Neural cell (in vitro differentiated cells): ENCODE measurements around the gene HOXC6. TPM values are rescaled to one million over a fixed set of nuclear protein-coding genes. Genes with fewer than 3 reads are reported as not detected.
A peak's percentile ranks its signal among the peaks of the same experiment; 100 is the strongest.

Source experiments
- H2AFZ ChIP-seq: fragments of 200-600, 300-800 bp; sonication (generic), shearing (Covaris generic); 2 replicates; pipeline ENCODE4 v1.6.0; 2014; ENCODE audit warnings: low read depth, mild to moderate bottlenecking, antibody characterized with exemption, low read length, moderate library complexity
- H3F3A ChIP-seq: fragments of 200-600 bp; shearing (Covaris generic); 2 replicates; pipeline ENCODE4 v1.6.1; 2016; ENCODE audit warnings: mild to moderate bottlenecking, moderate library complexity, mixed read lengths, antibody characterized with exemption, low read length; ENCODE audit not compliant: insufficient read depth, poor library complexity, severe bottlenecking
- H3K27ac ChIP-seq: fragments of 200-600, 300-800 bp; sonication (generic), shearing (Covaris generic); 2 replicates; pipeline ENCODE4 v1.5.1; 2014; ENCODE audit warnings: mild to moderate bottlenecking, low read length, moderate library complexity
- H3K27me3 ChIP-seq: fragments of 300-800, 200-600 bp; sonication (generic), shearing (Covaris generic); 2 replicates; pipeline ENCODE4 v1.6.0; 2014; ENCODE audit warnings: mild to moderate bottlenecking, low read depth, low read length, moderate library complexity; ENCODE audit not compliant: insufficient read depth
- H3K36me3 ChIP-seq: fragments of 300-800, 200-600 bp; sonication (generic), shearing (Covaris generic); 2 replicates; pipeline ENCODE4 v1.5.1; 2014; ENCODE audit warnings: mild to moderate bottlenecking, antibody characterized with exemption, low read length, moderate library complexity; ENCODE audit not compliant: insufficient read depth
- H3K4me2 ChIP-seq: fragments of 300-800, 200-600 bp; sonication (generic), shearing (Covaris generic); 2 replicates; pipeline ENCODE4 v1.6.0; 2014; ENCODE audit warnings: mild to moderate bottlenecking, low read length
- H3K4me3 ChIP-seq: fragments of 300-800, 200-600 bp; sonication (generic), shearing (Covaris generic); 2 replicates; pipeline ENCODE4 v1.5.1; 2014; ENCODE audit warnings: mild to moderate bottlenecking, low read length, moderate library complexity
- H3K79me2 ChIP-seq: fragments of 200-600 bp; shearing (Covaris generic); replicated peaks from 2 replicates; pipeline ENCODE4 v1.6.0; 2014; ENCODE audit warnings: mild to moderate bottlenecking, low read length, moderate library complexity; ENCODE audit not compliant: insufficient read depth
- H3K9ac ChIP-seq: fragments of 300-800, 200-600 bp; sonication (generic), shearing (Covaris generic); 2 replicates; pipeline ENCODE4 v1.6.1; 2016; ENCODE audit warnings: mild to moderate bottlenecking, low read length, mixed read lengths
- H3K9me2 ChIP-seq: fragments of 200-600 bp; shearing (Covaris generic); 2 replicates; pipeline ENCODE4 v1.6.1; 2016; ENCODE audit warnings: mild to moderate bottlenecking, low read length, mixed read lengths; ENCODE audit not compliant: insufficient read depth
- H3K9me3 ChIP-seq: fragments of 200-600, 300-800 bp; sonication (generic), shearing (Covaris generic); 2 replicates; pipeline ENCODE4 v1.6.1; 2016; ENCODE audit warnings: mild to moderate bottlenecking, mixed run types, low read length, moderate library complexity, mixed read lengths
- H4K20me1 ChIP-seq: fragments of 200-600 bp; shearing (Covaris generic); 2 replicates; pipeline ENCODE4 v1.6.1; 2016; ENCODE audit warnings: mild to moderate bottlenecking, mixed run types; ENCODE audit not compliant: insufficient read depth
- CTCF ChIP-seq: fragments of 450-650 bp; IDR thresholded peaks from 2 replicates; pipeline ENCODE4 v1.5.1; 2014; ENCODE audit warnings: antibody characterized with exemption, mild to moderate bottlenecking, moderate library complexity; ENCODE audit not compliant: poor library complexity, severe bottlenecking
- EP300 ChIP-seq: fragments of 450-650 bp; conservative IDR thresholded peaks from 2 replicates; pipeline ENCODE4 v1.6.1; 2014; ENCODE audit warnings: antibody characterized with exemption, mild to moderate bottlenecking, moderate library complexity; ENCODE audit not compliant: poor library complexity, severe bottlenecking
- EZH2 ChIP-seq: fragments of 200-600, 300-800 bp; shearing (Covaris generic), sonication (generic); IDR thresholded peaks from 2 replicates; pipeline ENCODE4 v1.6.1; 2014; ENCODE audit warnings: antibody characterized with exemption, low read length, borderline replicate concordance, mild to moderate bottlenecking; ENCODE audit not compliant: insufficient read depth, poor library complexity, severe bottlenecking
- MXI1 ChIP-seq: fragments of 450-650 bp; conservative IDR thresholded peaks from 2 replicates; pipeline ENCODE4 v1.6.1; 2014; ENCODE audit warnings: antibody characterized with exemption, mild to moderate bottlenecking; ENCODE audit not compliant: poor library complexity, severe bottlenecking
- POLR2AphosphoS5 ChIP-seq: IDR thresholded peaks from 2 replicates; pipeline ENCODE4 v1.6.1; 2012
- RAD21 ChIP-seq: fragments of 450-650 bp; conservative IDR thresholded peaks from 2 replicates; pipeline ENCODE4 v1.6.1; 2014; ENCODE audit warnings: antibody characterized with exemption, mild to moderate bottlenecking, moderate library complexity
- REST ChIP-seq: IDR thresholded peaks from 2 replicates; pipeline ENCODE4 v1.6.1; 2012; ENCODE audit warnings: borderline replicate concordance
- SMC3 ChIP-seq: fragments of 450-650 bp; conservative IDR thresholded peaks from 2 replicates; pipeline ENCODE4 v1.6.1; 2014; ENCODE audit warnings: antibody characterized with exemption, mild to moderate bottlenecking, moderate library complexity; ENCODE audit not compliant: poor library complexity
- TAF1 ChIP-seq: IDR thresholded peaks from 2 replicates; pipeline ENCODE4 v1.6.1; 2012; ENCODE audit warnings: low read depth
- polyA plus RNA-seq: library from polyadenylated mRNA; depleted of rRNA; stranded (reverse); fragments of >200 nt; gene quantifications from 2 replicates; pipeline ENCODE4 v1.2.3, GENCODE V29; 2014

The HOXC6 gene
- polyA plus RNA-seq, 1 donor from 2014 or later, result not detected

GRCh38 chr12:54046809-54047159 lies 18.5 kb downstream of the HOXC6 start:
- Histone ChIP-seq H3K4me3 (no peak overlapping the region), H3K79me2 (no peaks in the 10 kb centered on the region), H3K9me3 (no peaks in the 10 kb centered on the region), H3K27ac (no peak overlapping the region), H3K27me3 (peaks cover 99% of the 10 kb centered on the region), H3K9me2 (no peaks in the 10 kb centered on the region), H4K20me1 (no peaks in the 10 kb centered on the region), H3K36me3 (no peaks in the 10 kb centered on the region), H3F3A (no peaks in the 10 kb centered on the region), H3K9ac (no peak overlapping the region), H3K4me2 (no peak overlapping the region), H2AFZ (no peak overlapping the region)
- TF ChIP-seq TAF1, result no peak
- TF ChIP-seq EZH2, result peak; percentile 23

DNA sequence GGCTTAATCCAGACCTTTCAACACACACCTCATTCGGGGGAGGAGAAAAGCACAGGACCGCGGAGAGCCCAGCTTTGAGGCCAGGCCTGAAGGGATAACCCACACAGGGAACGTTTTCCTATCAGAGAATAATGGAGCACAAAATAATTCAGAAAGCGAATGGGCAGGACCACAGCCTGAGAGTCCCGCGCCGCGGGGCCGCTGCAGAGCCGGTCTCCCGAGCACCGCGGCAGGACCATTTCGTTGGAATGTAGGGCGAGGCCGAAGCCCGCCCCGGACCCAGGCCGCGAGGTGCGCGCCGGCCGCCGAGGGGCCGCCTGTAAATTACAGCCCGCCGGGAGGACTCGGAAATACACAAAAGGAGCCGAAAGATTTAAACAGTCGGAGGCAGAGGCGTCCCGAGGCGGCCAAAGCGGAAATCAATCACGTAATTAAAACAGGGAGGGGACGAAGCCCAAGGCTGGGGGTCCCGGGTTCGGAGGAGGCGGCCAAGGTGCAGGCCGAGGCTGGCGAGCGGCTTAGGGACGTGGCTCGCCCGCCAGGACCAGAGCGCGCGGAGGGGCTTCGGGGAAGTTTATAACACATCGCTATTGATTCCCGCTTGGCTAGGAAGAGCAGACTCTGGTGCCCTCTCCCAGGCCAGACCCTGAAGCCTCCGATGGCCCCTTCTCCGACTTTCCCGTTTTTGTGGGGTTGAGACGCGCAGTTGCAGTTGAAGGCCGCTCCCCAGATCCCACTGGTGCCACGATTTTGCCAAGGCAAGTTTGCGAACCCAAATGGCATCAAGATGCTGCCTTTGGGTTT lies 19.1 kb downstream of the HOXC6 start:
- Histone ChIP-seq H2AFZ (no peak overlapping the region), H3K27me3 (peaks cover 100% of the 10 kb centered on the region), H4K20me1 (no peaks in the 10 kb centered on the region), H3K9me3 (no peaks in the 10 kb centered on the region), H3K79me2 (no peaks in the 10 kb centered on the region), H3K9me2 (no peaks in the 10 kb centered on the region), H3K36me3 (no peaks in the 10 kb centered on the region), H3K4me3 (no peak overlapping the region), H3K9ac (no peak overlapping the region), H3K27ac (no peak overlapping the region), H3F3A (no peaks in the 10 kb centered on the region), H3K4me2 (no peak overlapping the region)
- peak; percentile 75 for TF ChIP-seq EZH2
- TF ChIP-seq REST, result no peak

DNA sequence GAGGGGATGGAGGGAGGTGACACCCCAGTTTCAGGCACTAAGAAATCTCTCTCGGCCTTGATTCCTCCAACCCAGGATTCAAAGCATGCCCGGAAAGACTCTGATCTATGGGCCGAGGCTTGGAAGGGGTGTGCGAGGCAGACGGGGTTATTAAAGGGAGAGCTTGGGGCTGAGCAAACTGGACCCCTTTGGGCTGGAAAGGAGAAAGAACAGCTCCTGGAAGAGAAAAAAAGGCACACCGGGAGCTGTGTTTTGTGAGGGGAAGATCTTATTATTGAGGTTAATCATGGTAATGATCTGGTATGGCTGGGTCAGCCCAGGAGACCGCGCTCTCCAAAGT lies 19.7 kb downstream of the HOXC6 start:
- H3K9ac ChIP-seq, result no peak overlapping the region
- no peaks in the 10 kb centered on the region for H3K79me2 ChIP-seq
- H3K27me3 ChIP-seq, result peaks cover 100% of the 10 kb centered on the region
- no peak overlapping the region for H2AFZ ChIP-seq
- TF ChIP-seq POLR2AphosphoS5 (no peak), TAF1 (no peak), RAD21 (no peak), SMC3 (no peak), EZH2 (no peak), REST (no peak), MXI1 (no peak), EP300 (no peak), CTCF (no peak)
- no peaks in the 10 kb centered on the region for H3F3A ChIP-seq
- H3K36me3 ChIP-seq, result no peaks in the 10 kb centered on the region
- H4K20me1 ChIP-seq, result no peaks in the 10 kb centered on the region
- H3K4me2 ChIP-seq, result no peak overlapping the region
- no peaks in the 10 kb centered on the region for H3K9me2 ChIP-seq
- H3K9me3 ChIP-seq, result no peaks in the 10 kb centered on the region
- no peak overlapping the region for H3K4me3 ChIP-seq
- H3K27ac ChIP-seq, result no peak overlapping the region
